ENCODE data around the gene CLSTN2. TPM values are rescaled to one million over a fixed set of nuclear protein-coding genes. Genes with fewer than 3 reads are reported as not detected.

CLSTN2 gene
- total RNA-seq, 1 experiment from 2014 or later = not detected

DNA sequence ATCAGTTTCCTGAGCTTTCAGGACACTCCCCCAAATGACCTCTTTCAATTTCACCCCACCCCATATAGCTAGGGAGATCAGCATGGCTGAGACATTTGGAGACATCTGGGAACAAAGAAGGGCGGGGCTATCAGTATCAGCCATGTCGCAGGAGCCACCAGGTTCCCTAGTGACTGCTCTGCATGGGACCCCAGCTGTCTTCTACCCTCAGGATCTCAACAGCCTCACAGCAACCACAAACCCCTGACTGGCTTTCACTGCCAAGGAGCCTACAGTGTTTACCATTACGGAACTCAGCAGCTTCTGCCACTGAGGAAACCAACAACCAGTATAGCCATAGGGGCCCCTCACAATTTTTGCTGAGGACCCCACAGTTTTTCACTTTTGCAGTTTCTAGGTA lies 473.3 kb downstream of the CLSTN2 start:
- no peak overlapping the region for H3K27ac ChIP-seq
- no peak for DNase-seq
- H3K9me2 ChIP-seq (ENCODE audit: insufficient read depth) = no peaks in the 10 kb centered on the region; the same call in 1 of the 2 replicates
- TF ChIP-seq EZH2 (IDR thresholded peaks at IDR 0.05; ENCODE audit: low read depth) (no peak), CTCF (conservative IDR thresholded peaks at IDR 0.05) (no peak)
- H3K36me3 ChIP-seq (ENCODE audit: low read depth) = no peaks in the 10 kb centered on the region
- H3K9me3 ChIP-seq (ENCODE audit: insufficient read depth, low read depth) = peaks cover 3% of the 10 kb centered on the region; the same call in 1 of the 2 replicates
- H3K27me3 ChIP-seq (ENCODE audit: insufficient read depth, low read depth) = no peaks in the 10 kb centered on the region
- H3K4me3 ChIP-seq = no peak overlapping the region
- intact Hi-C loops (cut with micrococcal nuclease; ENCODE audit: unreplicated experiment) = no loop called here
- no peak overlapping the region for H3K4me2 ChIP-seq
- H4K20me1 ChIP-seq (ENCODE audit: insufficient read depth) = no peaks in the 10 kb centered on the region
- no peak overlapping the region for H2AFZ ChIP-seq
- BruUV-seq (replicated peaks) = no TSS peak
- no peaks in the 10 kb centered on the region for H3F3A ChIP-seq (ENCODE audit: insufficient read depth, low read depth)
- no peaks in the 10 kb centered on the region for H3K4me1 ChIP-seq (replicated peaks; ENCODE audit: insufficient read depth)
- H3K79me2 ChIP-seq (ENCODE audit: low read depth) = no peaks in the 10 kb centered on the region
- ChIA-PET CTCF (no interaction called here), POLR2A (ENCODE audit: unreplicated experiment) (no interaction called here)

DNA sequence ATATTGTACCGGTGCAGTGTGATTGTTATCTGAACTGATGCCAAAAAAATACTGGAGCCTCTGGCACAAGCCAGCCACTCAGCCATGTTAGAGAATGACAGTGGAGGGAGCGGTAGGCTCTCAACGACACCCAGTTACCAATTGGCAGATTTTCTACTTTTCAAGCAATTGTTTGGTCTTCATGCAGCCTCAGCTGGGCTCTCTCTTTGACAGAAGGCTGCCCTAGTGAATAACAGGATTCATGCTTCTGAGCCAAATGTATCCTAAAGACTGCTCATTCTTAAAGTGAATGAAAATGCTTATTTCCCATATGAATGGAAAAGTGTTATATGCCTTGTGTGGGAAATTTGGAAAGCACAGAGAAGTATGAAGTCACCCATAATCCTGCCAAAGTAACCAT lies 481.7 kb downstream of the CLSTN2 start:
- Histone ChIP-seq H3K4me2 (no peak overlapping the region), H2AFZ (no peak overlapping the region), H3K4me1 (replicated peaks; ENCODE audit: insufficient read depth) (0 out of 2 replicates have a peak, but pooled peaks cover 5% of the 10 kb centered on the region), H3K27ac (no peak overlapping the region), H3K79me2 (ENCODE audit: low read depth) (no peaks in the 10 kb centered on the region), H3K4me3 (no peak overlapping the region), H3K9me3 (ENCODE audit: insufficient read depth, low read depth) (no peaks in the 10 kb centered on the region), H3F3A (ENCODE audit: insufficient read depth, low read depth) (no peaks in the 10 kb centered on the region), H4K20me1 (ENCODE audit: insufficient read depth) (no peaks in the 10 kb centered on the region), H3K36me3 (ENCODE audit: low read depth) (no peaks in the 10 kb centered on the region), H3K9me2 (ENCODE audit: insufficient read depth) (no peaks in the 10 kb centered on the region), H3K27me3 (ENCODE audit: insufficient read depth, low read depth) (no peaks in the 10 kb centered on the region)
- intact Hi-C loops (cut with micrococcal nuclease; ENCODE audit: unreplicated experiment) = no loop called here
- no peak for TF ChIP-seq CTCF (conservative IDR thresholded peaks at IDR 0.05)
- TF ChIP-seq EZH2 (IDR thresholded peaks at IDR 0.05; ENCODE audit: low read depth) = no peak
- no TSS peak for BruUV-seq (replicated peaks)
- CTCF ChIA-PET = no interaction called here
- DNase-seq = no peak
- POLR2A ChIA-PET (ENCODE audit: unreplicated experiment) = no interaction called here

GRCh38 chr3:140420621-140421357 lies 485.8 kb downstream of the CLSTN2 start:
- TF ChIP-seq EZH2 (IDR thresholded peaks at IDR 0.05; ENCODE audit: low read depth) (no peak), CTCF (conservative IDR thresholded peaks at IDR 0.05) (no peak)
- no peak for DNase-seq
- no peaks in the 10 kb centered on the region for H4K20me1 ChIP-seq (ENCODE audit: insufficient read depth)
- no peaks in the 10 kb centered on the region for H3K79me2 ChIP-seq (ENCODE audit: low read depth)
- no peaks in the 10 kb centered on the region for H3K36me3 ChIP-seq (ENCODE audit: low read depth)
- H3K9me2 ChIP-seq (ENCODE audit: insufficient read depth) = no peaks in the 10 kb centered on the region
- no peaks in the 10 kb centered on the region for H3K9me3 ChIP-seq (ENCODE audit: insufficient read depth, low read depth)
- no peak overlapping the region for H3K4me2 ChIP-seq
- no peak overlapping the region for H2AFZ ChIP-seq
- H3F3A ChIP-seq (ENCODE audit: insufficient read depth, low read depth) = no peaks in the 10 kb centered on the region
- CTCF ChIA-PET = no interaction called here
- no peak overlapping the region for H3K27ac ChIP-seq
- POLR2A ChIA-PET (ENCODE audit: unreplicated experiment) = interaction anchor here (0.7 kb wide), 1 partner anchor 9 kb away, joined by 4 read pairs; no protein-coding TSS in a partner anchor
- no TSS peak for BruUV-seq (replicated peaks)
- 0 out of 2 replicates have a peak, but pooled peaks cover 5% of the 10 kb centered on the region for H3K4me1 ChIP-seq (replicated peaks; ENCODE audit: insufficient read depth)
- no peak overlapping the region for H3K4me3 ChIP-seq
- no peaks in the 10 kb centered on the region for H3K27me3 ChIP-seq (ENCODE audit: insufficient read depth, low read depth)
- intact Hi-C loops (cut with micrococcal nuclease; ENCODE audit: unreplicated experiment) = loop anchor here (2.0 kb wide), 1 partner anchor 108 kb away; no protein-coding TSS in a partner anchor

Data from PC-9 (cell line).